ENCODE data around the gene ADAM12.

DNA sequence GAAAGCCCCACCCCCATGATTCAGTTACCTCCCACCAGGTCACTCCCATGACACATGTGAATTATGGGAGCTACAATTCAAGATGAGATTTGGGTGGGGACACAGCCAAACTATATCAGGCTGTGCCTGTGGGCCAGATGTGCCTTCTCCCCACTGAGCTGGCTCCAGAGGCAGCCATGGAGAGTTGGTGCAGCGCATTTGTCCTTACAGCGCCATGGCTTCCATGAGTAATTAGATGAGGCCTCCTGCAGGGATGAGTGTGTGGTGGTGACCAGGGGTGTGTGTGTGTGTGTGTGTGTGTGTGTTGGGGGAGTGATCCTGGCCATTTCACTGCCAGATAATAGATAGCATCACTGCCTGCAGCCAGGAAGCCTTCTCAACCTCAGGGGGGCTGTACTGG, 397.3 kb downstream of the ADAM12 start:
- TF ChIP-seq POLR2AphosphoS5 (IDR thresholded peaks at IDR 0.05; ENCODE audit: low read depth, low read length) (no peak), POU2F2 (IDR thresholded peaks at IDR 0.05; ENCODE audit: low read depth, low read length) (no peak), POLR2A (IDR thresholded peaks at IDR 0.05; ENCODE audit: low read depth, low read length) (no peak), TAF1 (IDR thresholded peaks at IDR 0.05; ENCODE audit: low read depth, low read length) (no peak), SPI1 (IDR thresholded peaks at IDR 0.05; ENCODE audit: low read depth, low read length) (no peak), PAX5 (IDR thresholded peaks at IDR 0.05; ENCODE audit: insufficient read depth, low read length, severe bottlenecking) (no peak)

All from GM12891 (cell line).